Measurements from ENCODE around the gene NELL1. TPM values are rescaled to one million over a fixed set of nuclear protein-coding genes. Genes with fewer than 3 reads are reported as not detected.

NELL1 gene
- total and polyA plus RNA-seq, 2 experiments from 2014 or later, result 1.6 TPM; not detected in 1

DNA sequence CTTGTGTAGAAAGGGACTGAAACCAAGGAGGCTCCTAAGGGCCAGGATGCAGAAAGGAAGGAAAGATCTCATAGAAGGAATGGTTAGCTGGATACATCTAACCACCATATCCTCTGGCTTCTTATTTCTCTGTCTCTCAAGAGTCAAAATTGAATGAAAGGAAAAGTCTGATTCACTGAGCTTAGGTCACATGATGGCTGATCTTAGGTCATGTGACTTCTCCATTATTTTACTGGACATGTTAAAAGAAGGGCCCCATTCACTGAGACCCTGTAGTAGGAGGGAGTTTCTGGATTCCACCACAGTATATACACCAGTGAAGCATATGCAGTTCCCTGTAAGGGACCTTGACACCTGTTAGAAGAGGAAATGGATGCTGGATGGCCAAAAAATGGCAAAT, 516.6 kb downstream of the NELL1 start:
- no peak overlapping the region for H3K27ac ChIP-seq (ENCODE audit: low read depth)
- no peaks in the 10 kb centered on the region for H3K79me2 ChIP-seq (replicated peaks; ENCODE audit: insufficient read depth)
- H3K27me3 ChIP-seq (ENCODE audit: insufficient read depth), result no peaks in the 10 kb centered on the region
- no peak overlapping the region for H3K4me2 ChIP-seq
- H3K27me3 Mint-ChIP-seq (ENCODE audit: insufficient read depth, low read depth, poor library complexity), result no peaks in the 10 kb centered on the region
- H3K27ac Mint-ChIP-seq, result no peak overlapping the region
- peaks cover 6% of the 10 kb centered on the region; the same call in 1 of the 2 replicates for H3K9me2 ChIP-seq (ENCODE audit: insufficient read depth)
- DNase-seq (ENCODE audit: low spot score) (no peak), ATAC-seq (no peak)
- H3K36me3 Mint-ChIP-seq (ENCODE audit: low read depth), result no peaks in the 10 kb centered on the region
- H3K4me3 Mint-ChIP-seq, result no peak overlapping the region
- no peaks in the 10 kb centered on the region for H3F3A ChIP-seq (replicated peaks; ENCODE audit: low read depth)
- H3K4me3 ChIP-seq, result no peak overlapping the region
- H3K36me3 ChIP-seq (ENCODE audit: insufficient read depth), result no peaks in the 10 kb centered on the region
- H3K9me3 Mint-ChIP-seq, result no peaks in the 10 kb centered on the region
- no peaks in the 10 kb centered on the region for H4K20me1 ChIP-seq (replicated peaks; ENCODE audit: insufficient read depth)
- H3K4me1 ChIP-seq (ENCODE audit: insufficient read depth), result no peaks in the 10 kb centered on the region
- no peak for TF ChIP-seq ZNF331 (CRISPR knock-in tag; IDR thresholded peaks at IDR 0.05; ENCODE audit: low read depth)
- TF ChIP-seq, protein P1, sequence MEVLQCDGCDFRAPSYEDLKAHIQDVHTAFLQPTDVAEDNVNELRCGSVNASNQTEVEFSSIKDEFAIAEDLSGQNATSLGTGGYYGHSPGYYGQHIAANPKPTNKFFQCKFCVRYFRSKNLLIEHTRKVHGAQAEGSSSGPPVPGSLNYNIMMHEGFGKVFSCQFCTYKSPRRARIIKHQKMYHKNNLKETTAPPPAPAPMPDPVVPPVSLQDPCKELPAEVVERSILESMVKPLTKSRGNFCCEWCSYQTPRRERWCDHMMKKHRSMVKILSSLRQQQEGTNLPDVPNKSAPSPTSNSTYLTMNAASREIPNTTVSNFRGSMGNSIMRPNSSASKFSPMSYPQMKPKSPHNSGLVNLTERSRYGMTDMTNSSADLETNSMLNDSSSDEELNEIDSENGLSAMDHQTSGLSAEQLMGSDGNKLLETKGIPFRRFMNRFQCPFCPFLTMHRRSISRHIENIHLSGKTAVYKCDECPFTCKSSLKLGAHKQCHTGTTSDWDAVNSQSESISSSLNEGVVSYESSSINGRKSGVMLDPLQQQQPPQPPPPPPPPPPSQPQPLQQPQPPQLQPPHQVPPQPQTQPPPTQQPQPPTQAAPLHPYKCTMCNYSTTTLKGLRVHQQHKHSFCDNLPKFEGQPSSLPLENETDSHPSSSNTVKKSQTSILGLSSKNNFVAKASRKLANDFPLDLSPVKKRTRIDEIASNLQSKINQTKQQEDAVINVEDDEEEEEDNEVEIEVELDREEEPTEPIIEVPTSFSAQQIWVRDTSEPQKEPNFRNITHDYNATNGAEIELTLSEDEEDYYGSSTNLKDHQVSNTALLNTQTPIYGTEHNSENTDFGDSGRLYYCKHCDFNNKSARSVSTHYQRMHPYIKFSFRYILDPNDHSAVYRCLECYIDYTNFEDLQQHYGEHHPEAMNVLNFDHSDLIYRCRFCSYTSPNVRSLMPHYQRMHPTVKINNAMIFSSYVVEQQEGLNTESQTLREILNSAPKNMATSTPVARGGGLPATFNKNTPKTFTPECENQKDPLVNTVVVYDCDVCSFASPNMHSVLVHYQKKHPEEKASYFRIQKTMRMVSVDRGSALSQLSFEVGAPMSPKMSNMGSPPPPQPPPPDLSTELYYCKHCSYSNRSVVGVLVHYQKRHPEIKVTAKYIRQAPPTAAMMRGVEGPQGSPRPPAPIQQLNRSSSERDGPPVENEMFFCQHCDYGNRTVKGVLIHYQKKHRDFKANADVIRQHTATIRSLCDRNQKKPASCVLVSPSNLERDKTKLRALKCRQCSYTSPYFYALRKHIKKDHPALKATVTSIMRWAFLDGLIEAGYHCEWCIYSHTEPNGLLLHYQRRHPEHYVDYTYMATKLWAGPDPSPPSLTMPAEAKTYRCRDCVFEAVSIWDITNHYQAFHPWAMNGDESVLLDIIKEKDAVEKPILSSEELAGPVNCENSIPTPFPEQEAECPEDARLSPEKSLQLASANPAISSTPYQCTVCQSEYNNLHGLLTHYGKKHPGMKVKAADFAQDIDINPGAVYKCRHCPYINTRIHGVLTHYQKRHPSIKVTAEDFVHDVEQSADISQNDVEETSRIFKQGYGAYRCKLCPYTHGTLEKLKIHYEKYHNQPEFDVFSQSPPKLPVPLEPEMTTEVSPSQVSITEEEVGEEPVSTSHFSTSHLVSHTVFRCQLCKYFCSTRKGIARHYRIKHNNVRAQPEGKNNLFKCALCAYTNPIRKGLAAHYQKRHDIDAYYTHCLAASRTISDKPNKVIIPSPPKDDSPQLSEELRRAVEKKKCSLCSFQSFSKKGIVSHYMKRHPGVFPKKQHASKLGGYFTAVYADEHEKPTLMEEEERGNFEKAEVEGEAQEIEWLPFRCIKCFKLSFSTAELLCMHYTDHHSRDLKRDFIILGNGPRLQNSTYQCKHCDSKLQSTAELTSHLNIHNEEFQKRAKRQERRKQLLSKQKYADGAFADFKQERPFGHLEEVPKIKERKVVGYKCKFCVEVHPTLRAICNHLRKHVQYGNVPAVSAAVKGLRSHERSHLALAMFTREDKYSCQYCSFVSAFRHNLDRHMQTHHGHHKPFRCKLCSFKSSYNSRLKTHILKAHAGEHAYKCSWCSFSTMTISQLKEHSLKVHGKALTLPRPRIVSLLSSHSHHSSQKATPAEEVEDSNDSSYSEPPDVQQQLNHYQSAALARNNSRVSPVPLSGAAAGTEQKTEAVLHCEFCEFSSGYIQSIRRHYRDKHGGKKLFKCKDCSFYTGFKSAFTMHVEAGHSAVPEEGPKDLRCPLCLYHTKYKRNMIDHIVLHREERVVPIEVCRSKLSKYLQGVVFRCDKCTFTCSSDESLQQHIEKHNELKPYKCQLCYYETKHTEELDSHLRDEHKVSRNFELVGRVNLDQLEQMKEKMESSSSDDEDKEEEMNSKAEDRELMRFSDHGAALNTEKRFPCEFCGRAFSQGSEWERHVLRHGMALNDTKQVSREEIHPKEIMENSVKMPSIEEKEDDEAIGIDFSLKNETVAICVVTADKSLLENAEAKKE (CRISPR knock-in tag; IDR thresholded peaks at IDR 0.05), result no peak
- no peak for TF ChIP-seq POLR2AphosphoS5 (IDR thresholded peaks at IDR 0.05; ENCODE audit: low read depth)
- TF ChIP-seq, protein P2, sequence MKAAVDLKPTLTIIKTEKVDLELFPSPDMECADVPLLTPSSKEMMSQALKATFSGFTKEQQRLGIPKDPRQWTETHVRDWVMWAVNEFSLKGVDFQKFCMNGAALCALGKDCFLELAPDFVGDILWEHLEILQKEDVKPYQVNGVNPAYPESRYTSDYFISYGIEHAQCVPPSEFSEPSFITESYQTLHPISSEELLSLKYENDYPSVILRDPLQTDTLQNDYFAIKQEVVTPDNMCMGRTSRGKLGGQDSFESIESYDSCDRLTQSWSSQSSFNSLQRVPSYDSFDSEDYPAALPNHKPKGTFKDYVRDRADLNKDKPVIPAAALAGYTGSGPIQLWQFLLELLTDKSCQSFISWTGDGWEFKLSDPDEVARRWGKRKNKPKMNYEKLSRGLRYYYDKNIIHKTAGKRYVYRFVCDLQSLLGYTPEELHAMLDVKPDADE (IDR thresholded peaks at IDR 0.05), result no peak
- no peak overlapping the region for H2AFZ ChIP-seq
- H3K4me1 Mint-ChIP-seq, result no peaks in the 10 kb centered on the region

DNA sequence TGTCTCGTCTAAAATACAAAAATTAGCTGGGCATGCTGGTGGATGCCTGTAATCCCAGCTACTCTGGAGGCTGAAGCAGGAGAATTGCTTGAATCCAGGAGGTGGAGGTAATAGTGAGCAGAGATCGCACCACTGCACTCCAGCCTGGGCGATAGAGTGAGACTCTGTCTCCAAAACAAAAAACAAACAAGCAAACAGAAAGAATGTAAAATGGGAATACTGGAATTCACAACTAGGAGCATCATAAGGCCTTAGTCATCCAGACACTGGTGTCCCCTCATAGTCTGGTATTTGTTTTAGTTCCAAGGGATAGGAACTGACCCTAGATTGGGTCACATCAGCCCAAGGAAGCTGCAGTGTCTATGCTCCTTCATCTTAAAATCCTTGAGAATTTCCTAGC, 520.8 kb downstream of the NELL1 start:
- H2AFZ ChIP-seq, result 0 out of 2 replicates have a peak overlapping the region, but pooled peaks have one; percentile 8
- Mint-ChIP-seq H3K27me3 (ENCODE audit: insufficient read depth, low read depth, poor library complexity) (no peaks in the 10 kb centered on the region), H3K27ac (no peak overlapping the region), H3K4me1 (no peaks in the 10 kb centered on the region), H3K9me3 (no peaks in the 10 kb centered on the region; the same call in 2 of the 3 replicates), H3K36me3 (ENCODE audit: low read depth) (no peaks in the 10 kb centered on the region), H3K4me3 (no peak overlapping the region)
- H3K4me1 ChIP-seq (ENCODE audit: insufficient read depth), result no peaks in the 10 kb centered on the region
- no peaks in the 10 kb centered on the region for H3K79me2 ChIP-seq (replicated peaks; ENCODE audit: insufficient read depth)
- H3K27me3 ChIP-seq (ENCODE audit: insufficient read depth), result no peaks in the 10 kb centered on the region
- H3K4me3 ChIP-seq, result no peak overlapping the region
- H3K9me2 ChIP-seq (ENCODE audit: insufficient read depth), result no peaks in the 10 kb centered on the region
- H3F3A ChIP-seq (replicated peaks; ENCODE audit: low read depth), result no peaks in the 10 kb centered on the region
- no peak overlapping the region for H3K4me2 ChIP-seq
- no peaks in the 10 kb centered on the region for H4K20me1 ChIP-seq (replicated peaks; ENCODE audit: insufficient read depth)
- no peak for ATAC-seq
- H3K36me3 ChIP-seq (ENCODE audit: insufficient read depth), result no peaks in the 10 kb centered on the region
- no peak overlapping the region for H3K27ac ChIP-seq (ENCODE audit: low read depth)
- no peak for DNase-seq (ENCODE audit: low spot score)
- TF ChIP-seq, protein P3, sequence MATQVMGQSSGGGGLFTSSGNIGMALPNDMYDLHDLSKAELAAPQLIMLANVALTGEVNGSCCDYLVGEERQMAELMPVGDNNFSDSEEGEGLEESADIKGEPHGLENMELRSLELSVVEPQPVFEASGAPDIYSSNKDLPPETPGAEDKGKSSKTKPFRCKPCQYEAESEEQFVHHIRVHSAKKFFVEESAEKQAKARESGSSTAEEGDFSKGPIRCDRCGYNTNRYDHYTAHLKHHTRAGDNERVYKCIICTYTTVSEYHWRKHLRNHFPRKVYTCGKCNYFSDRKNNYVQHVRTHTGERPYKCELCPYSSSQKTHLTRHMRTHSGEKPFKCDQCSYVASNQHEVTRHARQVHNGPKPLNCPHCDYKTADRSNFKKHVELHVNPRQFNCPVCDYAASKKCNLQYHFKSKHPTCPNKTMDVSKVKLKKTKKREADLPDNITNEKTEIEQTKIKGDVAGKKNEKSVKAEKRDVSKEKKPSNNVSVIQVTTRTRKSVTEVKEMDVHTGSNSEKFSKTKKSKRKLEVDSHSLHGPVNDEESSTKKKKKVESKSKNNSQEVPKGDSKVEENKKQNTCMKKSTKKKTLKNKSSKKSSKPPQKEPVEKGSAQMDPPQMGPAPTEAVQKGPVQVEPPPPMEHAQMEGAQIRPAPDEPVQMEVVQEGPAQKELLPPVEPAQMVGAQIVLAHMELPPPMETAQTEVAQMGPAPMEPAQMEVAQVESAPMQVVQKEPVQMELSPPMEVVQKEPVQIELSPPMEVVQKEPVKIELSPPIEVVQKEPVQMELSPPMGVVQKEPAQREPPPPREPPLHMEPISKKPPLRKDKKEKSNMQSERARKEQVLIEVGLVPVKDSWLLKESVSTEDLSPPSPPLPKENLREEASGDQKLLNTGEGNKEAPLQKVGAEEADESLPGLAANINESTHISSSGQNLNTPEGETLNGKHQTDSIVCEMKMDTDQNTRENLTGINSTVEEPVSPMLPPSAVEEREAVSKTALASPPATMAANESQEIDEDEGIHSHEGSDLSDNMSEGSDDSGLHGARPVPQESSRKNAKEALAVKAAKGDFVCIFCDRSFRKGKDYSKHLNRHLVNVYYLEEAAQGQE (IDR thresholded peaks at IDR 0.05; ENCODE audit: unreplicated experiment), result no peak
- no peak for TF ChIP-seq EZH2phosphoT487 (IDR thresholded peaks at IDR 0.05; ENCODE audit: unreplicated experiment)
- TF ChIP-seq ZNF114 (CRISPR knock-in tag; IDR thresholded peaks at IDR 0.05), result no peak
- no peak for TF ChIP-seq ZNF331 (CRISPR knock-in tag; IDR thresholded peaks at IDR 0.05; ENCODE audit: low read depth)
- TF ChIP-seq NANOG (IDR thresholded peaks at IDR 0.05; ENCODE audit: borderline replicate concordance), result no peak
- no peak for TF ChIP-seq STAT1 (IDR thresholded peaks at IDR 0.05; ENCODE audit: unreplicated experiment)
- TF ChIP-seq CREB1 (CRISPR knock-in tag; IDR thresholded peaks at IDR 0.05; ENCODE audit: low read depth), result no peak
- TF ChIP-seq, protein P2 (IDR thresholded peaks at IDR 0.05), result no peak
- TF ChIP-seq JUNB (IDR thresholded peaks at IDR 0.05; ENCODE audit: unreplicated experiment), result no peak

Data from GM23338 (cell line).